ENCODE data around the gene FBLIM1. TPM values are rescaled to one million over a fixed set of nuclear protein-coding genes. Genes with fewer than 3 reads are reported as not detected.

The FBLIM1 gene
- polyA plus RNA-seq (2013, experiment 1 of 2): 11.5 TPM
- 11.4 TPM for polyA plus RNA-seq (2013, experiment 2 of 2)

- Histone ChIP-seq H3K14ac (ENCODE audit: low read length) (peak within 1 kb of the TSS; percentile 99), H3K18ac (ENCODE audit: low read length) (peak within 1 kb of the TSS; percentile 96), H2AK5ac (ENCODE audit: low read depth, low read length) (peak within 1 kb of the TSS; percentile 84), H3K27me3 (ENCODE audit: control insufficient read depth in 3 of 3, insufficient read depth in 3 of 3, low read depth in 1 of 3, low read length in 3 of 3) (peaks cover 0 to 21% (median 20%) of the 10 kb centered on the region in 3 experiments), H2AFZ (ENCODE audit: low read length) (peak within 1 kb of the TSS; percentile 93), H3K27ac (replicated peaks; ENCODE audit: low read length) (no peak within 1 kb of the TSS), H2BK12ac (ENCODE audit: low read length) (peak within 1 kb of the TSS; percentile 90), H3K9me3 (replicated peaks in 1 of 2; ENCODE audit: control insufficient read depth in 2 of 2, insufficient read depth in 1 of 2, low read depth in 1 of 2, low read length in 2 of 2) (no peaks in the 10 kb centered on the region), H3K4me1 (ENCODE audit: control insufficient read depth in 2 of 2, insufficient read depth in 1 of 2, low read depth in 1 of 2, low read length in 2 of 2) (peaks cover 24 to 32% of the 10 kb centered on the region in 2 donors), H3K4me3 (ENCODE audit: low read length in 2 of 2) (peak within 1 kb of the TSS; percentile 66 to 91), H3K4me2 (ENCODE audit: insufficient read depth, low read length, poor library complexity, severe bottlenecking) (peak within 1 kb of the TSS; percentile 91), H4K8ac (ENCODE audit: low read depth, low read length) (peak within 1 kb of the TSS; percentile 96), H3K23ac (ENCODE audit: low read depth, low read length, poor library complexity) (peak within 1 kb of the TSS; percentile 85), H4K91ac (ENCODE audit: low read depth, low read length, poor library complexity) (no peak within 1 kb of the TSS), H3K9ac (ENCODE audit: low read depth, low read length, poor library complexity) (peak within 1 kb of the TSS; percentile 84), H2BK5ac (ENCODE audit: low read length) (peak within 1 kb of the TSS; percentile 75), H2BK120ac (ENCODE audit: low read depth, low read length) (peak within 1 kb of the TSS; percentile 87), H3K4ac (ENCODE audit: low read length) (peak within 1 kb of the TSS; percentile 76), H3K79me1 (ENCODE audit: low read depth, low read length) (peaks cover 6% of the 10 kb centered on the region), H2BK15ac (ENCODE audit: low read length) (peak within 1 kb of the TSS; percentile 96), H3K36me3 (replicated peaks in 1 of 2; ENCODE audit: control insufficient read depth in 2 of 2, insufficient read depth in 2 of 2, low read length in 2 of 2) (no peaks in the 10 kb centered on the region)
- no CpG with 5 or more reads among the region's 58 CpGs for WGBS, 2 donors (ENCODE audit: extremely low coverage in 2 of 2, insufficient read length in 2 of 2, insufficient replicate concordance in 1 of 2)
- no peak for DNase-seq (ENCODE audit: low spot score)
Measured at GRCh38 chr1:15758343-15758931, at the start of gene FBLIM1. TSS of gene FBLIM1 (plus strand) at chr1:15758795. CDS start at chr1:15764984, 6,189 bp downstream.

GRCh38 chr1:15709226-15709625 lies 49.4 kb upstream of the FBLIM1 start:
- no peak overlapping the region for H3K14ac ChIP-seq (ENCODE audit: low read length)
- H3K18ac ChIP-seq (ENCODE audit: low read length): no peak overlapping the region
- H2BK12ac ChIP-seq (ENCODE audit: low read length): no peak overlapping the region
- H3K4me2 ChIP-seq (ENCODE audit: insufficient read depth, low read length, poor library complexity, severe bottlenecking): no peak overlapping the region
- H3K36me3 ChIP-seq (replicated peaks in 1 of 2; ENCODE audit: control insufficient read depth in 2 of 2, insufficient read depth in 2 of 2, low read length in 2 of 2): peaks cover 0 to 9% of the 10 kb centered on the region in 2 donors
- H3K9ac ChIP-seq (ENCODE audit: low read depth, low read length, poor library complexity): no peak overlapping the region
- H3K27me3 ChIP-seq (ENCODE audit: control insufficient read depth in 3 of 3, insufficient read depth in 3 of 3, low read depth in 1 of 3, low read length in 3 of 3): no peaks in the 10 kb centered on the region
- no peak for DNase-seq (ENCODE audit: low spot score)
- H2AFZ ChIP-seq (ENCODE audit: low read length): no peak overlapping the region
- no peak overlapping the region for H2BK5ac ChIP-seq (ENCODE audit: low read length)
- no peak overlapping the region for H2BK15ac ChIP-seq (ENCODE audit: low read length)
- no peak overlapping the region for H3K23ac ChIP-seq (ENCODE audit: low read depth, low read length, poor library complexity)
- H4K8ac ChIP-seq (ENCODE audit: low read depth, low read length): no peak overlapping the region
- no peak overlapping the region for H3K4me3 ChIP-seq (ENCODE audit: low read length in 2 of 2)
- no CpG with 5 or more reads among the region's 4 CpGs for WGBS, 2 donors (ENCODE audit: extremely low coverage in 2 of 2, insufficient read length in 2 of 2, insufficient replicate concordance in 1 of 2)
- no peak overlapping the region for H2AK5ac ChIP-seq (ENCODE audit: low read depth, low read length)
- no peak overlapping the region for H3K4ac ChIP-seq (ENCODE audit: low read length)
- no peak overlapping the region for H3K27ac ChIP-seq (replicated peaks; ENCODE audit: low read length)
- H2BK120ac ChIP-seq (ENCODE audit: low read depth, low read length): no peak overlapping the region
- H3K9me3 ChIP-seq (replicated peaks in 1 of 2; ENCODE audit: control insufficient read depth in 2 of 2, insufficient read depth in 1 of 2, low read depth in 1 of 2, low read length in 2 of 2): no peaks in the 10 kb centered on the region
- peaks cover 1% of the 10 kb centered on the region for H3K79me1 ChIP-seq (ENCODE audit: low read depth, low read length)
- no peak overlapping the region for H4K91ac ChIP-seq (ENCODE audit: low read depth, low read length, poor library complexity)
- H3K4me1 ChIP-seq (ENCODE audit: control insufficient read depth in 2 of 2, insufficient read depth in 1 of 2, low read depth in 1 of 2, low read length in 2 of 2): no peaks in the 10 kb centered on the region

GRCh38 chr1:15712168-15712567 lies 46.4 kb upstream of the FBLIM1 start:
- H3K27ac ChIP-seq (replicated peaks; ENCODE audit: low read length): no peak overlapping the region

GRCh38 chr1:15714406-15715136 lies 44.0 kb upstream of the FBLIM1 start:
- Histone ChIP-seq H2BK12ac (ENCODE audit: low read length) (no peak overlapping the region), H3K27ac (replicated peaks; ENCODE audit: low read length) (no peak overlapping the region)
- no CpG with 5 or more reads among the region's 4 CpGs for WGBS, 2 donors (ENCODE audit: extremely low coverage in 2 of 2, insufficient read length in 2 of 2, insufficient replicate concordance in 1 of 2)

More at GRCh38 chr1:15712168-15712567, 46.4 kb upstream of the FBLIM1 start:
- Histone ChIP-seq H2BK120ac (ENCODE audit: low read depth, low read length) (no peak overlapping the region), H2BK12ac (ENCODE audit: low read length) (no peak overlapping the region), H2BK5ac (ENCODE audit: low read length) (no peak overlapping the region), H3K9ac (ENCODE audit: low read depth, low read length, poor library complexity) (no peak overlapping the region), H3K4ac (ENCODE audit: low read length) (no peak overlapping the region), H2AK5ac (ENCODE audit: low read depth, low read length) (no peak overlapping the region), H2BK15ac (ENCODE audit: low read length) (no peak overlapping the region), H4K91ac (ENCODE audit: low read depth, low read length, poor library complexity) (no peak overlapping the region), H3K9me3 (replicated peaks in 1 of 2; ENCODE audit: control insufficient read depth in 2 of 2, insufficient read depth in 1 of 2, low read depth in 1 of 2, low read length in 2 of 2) (no peaks in the 10 kb centered on the region), H3K14ac (ENCODE audit: low read length) (no peak overlapping the region), H4K8ac (ENCODE audit: low read depth, low read length) (no peak overlapping the region), H3K27me3 (ENCODE audit: control insufficient read depth in 3 of 3, insufficient read depth in 3 of 3, low read depth in 1 of 3, low read length in 3 of 3) (no peaks in the 10 kb centered on the region), H2AFZ (ENCODE audit: low read length) (no peak overlapping the region), H3K4me2 (ENCODE audit: insufficient read depth, low read length, poor library complexity, severe bottlenecking) (no peak overlapping the region), H3K4me1 (ENCODE audit: control insufficient read depth in 2 of 2, insufficient read depth in 1 of 2, low read depth in 1 of 2, low read length in 2 of 2) (no peaks in the 10 kb centered on the region), H3K4me3 (ENCODE audit: low read length in 2 of 2) (peak overlapping the region in 1 of 2 donors; percentile 64), H3K23ac (ENCODE audit: low read depth, low read length, poor library complexity) (no peak overlapping the region), H3K79me1 (ENCODE audit: low read depth, low read length) (peaks cover 2% of the 10 kb centered on the region), H3K18ac (ENCODE audit: low read length) (no peak overlapping the region), H3K36me3 (replicated peaks in 1 of 2; ENCODE audit: control insufficient read depth in 2 of 2, insufficient read depth in 2 of 2, low read length in 2 of 2) (peaks cover 11 to 17% of the 10 kb centered on the region in 2 donors)
- WGBS, 2 donors (ENCODE audit: extremely low coverage in 2 of 2, insufficient read length in 2 of 2, insufficient replicate concordance in 1 of 2): no CpG with 5 or more reads among the region's 4 CpGs
- no peak for DNase-seq (ENCODE audit: low spot score)

More at GRCh38 chr1:15714406-15715136, 44.0 kb upstream of the FBLIM1 start:
- H3K9me3 ChIP-seq (replicated peaks in 1 of 2; ENCODE audit: control insufficient read depth in 2 of 2, insufficient read depth in 1 of 2, low read depth in 1 of 2, low read length in 2 of 2): no peaks in the 10 kb centered on the region
- H2BK15ac ChIP-seq (ENCODE audit: low read length): no peak overlapping the region
- no peak overlapping the region for H3K9ac ChIP-seq (ENCODE audit: low read depth, low read length, poor library complexity)
- no peak overlapping the region for H3K14ac ChIP-seq (ENCODE audit: low read length)
- H3K4me3 ChIP-seq (ENCODE audit: low read length in 2 of 2): no peak overlapping the region
- no peak overlapping the region for H2BK120ac ChIP-seq (ENCODE audit: low read depth, low read length)
- H2BK5ac ChIP-seq (ENCODE audit: low read length): no peak overlapping the region
- peaks cover 0 to 6% (median 0%) of the 10 kb centered on the region in 3 experiments for H3K27me3 ChIP-seq (ENCODE audit: control insufficient read depth in 3 of 3, insufficient read depth in 3 of 3, low read depth in 1 of 3, low read length in 3 of 3)
- H3K4ac ChIP-seq (ENCODE audit: low read length): no peak overlapping the region
- H3K36me3 ChIP-seq (replicated peaks in 1 of 2; ENCODE audit: control insufficient read depth in 2 of 2, insufficient read depth in 2 of 2, low read length in 2 of 2): peaks cover 24 to 40% of the 10 kb centered on the region in 2 donors
- peaks cover 2% of the 10 kb centered on the region for H3K79me1 ChIP-seq (ENCODE audit: low read depth, low read length)
- H3K4me2 ChIP-seq (ENCODE audit: insufficient read depth, low read length, poor library complexity, severe bottlenecking): no peak overlapping the region
- no peak overlapping the region for H2AK5ac ChIP-seq (ENCODE audit: low read depth, low read length)
- no peak overlapping the region for H3K18ac ChIP-seq (ENCODE audit: low read length)
- no peak overlapping the region for H4K91ac ChIP-seq (ENCODE audit: low read depth, low read length, poor library complexity)
- H3K4me1 ChIP-seq (ENCODE audit: control insufficient read depth in 2 of 2, insufficient read depth in 1 of 2, low read depth in 1 of 2, low read length in 2 of 2): no peaks in the 10 kb centered on the region
- no peak overlapping the region for H3K23ac ChIP-seq (ENCODE audit: low read depth, low read length, poor library complexity)
- no peak overlapping the region for H4K8ac ChIP-seq (ENCODE audit: low read depth, low read length)
- no peak overlapping the region for H2AFZ ChIP-seq (ENCODE audit: low read length)
- DNase-seq (ENCODE audit: low spot score): no peak
